Measurements from ENCODE around the gene FAM3D. TPM values are rescaled to one million over a fixed set of nuclear protein-coding genes. Genes with fewer than 3 reads are reported as not detected.

Gene FAM3D
- total RNA-seq, 1 donor from 2014 or later: not detected

DNA sequence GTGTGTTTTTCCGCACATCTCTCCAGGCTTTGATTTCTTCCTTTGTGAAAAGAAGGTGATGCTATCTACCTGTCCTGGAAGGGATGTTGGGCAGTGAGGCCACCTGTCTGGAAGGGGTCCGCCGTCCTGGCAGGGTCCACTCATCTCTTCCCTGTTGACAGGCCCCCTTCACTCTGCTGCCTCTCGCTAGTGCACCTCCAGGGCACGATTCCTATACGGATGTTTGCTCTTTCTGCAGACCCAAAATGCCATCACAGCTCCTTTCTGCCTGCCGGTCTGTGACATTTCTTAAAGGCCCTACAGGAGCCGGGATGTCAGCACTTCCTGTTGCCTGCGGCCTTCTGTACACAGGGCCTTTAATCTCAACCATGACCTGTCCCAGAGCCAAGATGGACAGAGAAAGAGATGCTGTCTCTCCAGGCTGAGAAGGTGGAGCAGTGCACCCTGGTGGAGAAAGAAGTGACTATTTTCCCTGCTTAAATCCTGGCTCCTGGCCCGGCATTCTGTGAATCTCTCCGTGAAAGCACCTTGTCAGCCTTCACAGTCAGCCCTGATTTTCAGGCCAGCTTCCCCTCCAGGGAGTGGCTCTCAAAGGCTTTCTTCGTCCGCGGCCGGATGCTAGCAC is 7.4 kb downstream of the FAM3D start:
- ATAC-seq: peak; percentile 67
- intact Hi-C loops (cut with micrococcal nuclease): no loop called here
- no peak for DNase-seq

GRCh38 chr3:58658508-58658907 is 8.1 kb downstream of the FAM3D start:
- DNase-seq (no peak), ATAC-seq (no peak)
- intact Hi-C loops (cut with micrococcal nuclease): no loop called here

DNA sequence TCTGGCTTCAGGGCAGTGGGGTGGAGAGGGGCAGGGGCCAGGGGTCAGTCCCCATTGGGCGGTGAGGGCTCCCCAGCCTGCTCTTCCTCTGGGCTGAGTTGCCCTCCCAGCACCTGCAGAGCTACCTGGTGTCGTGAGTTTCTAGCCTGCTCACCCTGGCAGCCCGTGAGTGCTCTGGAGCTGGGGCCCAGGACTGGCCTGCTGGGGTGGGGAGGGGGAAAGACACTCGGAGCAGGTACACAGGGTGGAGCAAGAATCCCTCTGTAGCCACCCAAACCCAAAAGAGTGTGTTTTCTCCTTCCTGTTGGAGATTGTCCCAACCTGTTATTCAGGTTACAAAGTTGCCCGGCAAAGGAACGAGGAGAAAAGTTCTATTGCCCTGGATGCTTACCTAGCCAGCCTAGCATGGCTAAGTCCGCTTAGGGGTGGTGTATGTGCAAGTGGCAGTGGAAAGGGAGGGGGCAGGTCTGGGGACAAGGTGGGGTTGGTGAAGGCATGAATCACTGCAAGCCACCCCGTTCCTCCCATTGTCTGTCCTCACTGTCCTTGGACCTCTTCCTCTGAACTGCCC is 8.9 kb downstream of the FAM3D start:
- intact Hi-C loops (cut with micrococcal nuclease): no loop called here
- no peak for ATAC-seq
- DNase-seq: no peak

DNA sequence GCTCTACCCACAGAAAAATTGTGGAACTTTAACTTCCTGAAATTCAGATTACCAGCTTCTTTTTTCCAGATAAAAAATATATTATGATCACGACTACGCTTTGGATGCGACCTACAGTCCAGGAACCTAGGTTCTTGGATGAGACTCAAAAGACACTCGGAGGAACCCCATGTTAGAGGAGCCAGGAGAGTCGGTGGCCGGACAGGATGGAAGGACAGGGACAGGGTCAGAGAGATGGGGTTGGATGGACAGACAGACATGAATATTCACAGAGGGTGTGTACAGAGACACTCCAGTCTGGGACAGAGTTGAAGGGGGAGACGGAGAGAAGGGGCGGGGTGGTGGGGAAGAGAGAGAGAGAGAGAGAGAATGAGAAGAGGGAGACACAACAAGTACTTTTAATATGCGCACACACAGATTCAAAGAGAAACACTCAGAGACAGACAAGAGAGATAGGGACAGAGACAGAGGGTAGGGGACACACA is 9.5 kb downstream of the FAM3D start:
- intact Hi-C loops (cut with micrococcal nuclease): no loop called here
- ATAC-seq: no peak
- DNase-seq: no peak

DNA sequence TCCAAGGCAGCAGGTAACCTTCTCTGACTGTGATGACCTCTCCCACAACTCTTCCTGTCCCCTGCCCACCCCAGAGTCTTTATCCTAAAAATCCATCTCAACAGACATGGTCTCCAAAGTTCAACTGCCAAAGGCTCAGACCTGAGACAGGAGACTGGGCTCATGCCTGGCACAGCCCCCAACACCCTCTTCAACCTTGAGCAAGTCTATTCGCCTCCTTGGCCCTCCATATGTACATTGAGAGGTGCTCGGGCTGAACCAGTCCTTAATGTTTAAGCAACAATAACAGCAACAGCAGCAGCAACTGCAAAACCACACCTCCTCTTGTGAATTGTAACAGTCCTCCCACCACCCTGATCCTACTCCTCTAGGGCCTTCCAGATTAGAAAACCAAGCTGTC is 9.9 kb downstream of the FAM3D start:
- intact Hi-C loops (cut with micrococcal nuclease): no loop called here
- DNase-seq (no peak), ATAC-seq (no peak)

DNA sequence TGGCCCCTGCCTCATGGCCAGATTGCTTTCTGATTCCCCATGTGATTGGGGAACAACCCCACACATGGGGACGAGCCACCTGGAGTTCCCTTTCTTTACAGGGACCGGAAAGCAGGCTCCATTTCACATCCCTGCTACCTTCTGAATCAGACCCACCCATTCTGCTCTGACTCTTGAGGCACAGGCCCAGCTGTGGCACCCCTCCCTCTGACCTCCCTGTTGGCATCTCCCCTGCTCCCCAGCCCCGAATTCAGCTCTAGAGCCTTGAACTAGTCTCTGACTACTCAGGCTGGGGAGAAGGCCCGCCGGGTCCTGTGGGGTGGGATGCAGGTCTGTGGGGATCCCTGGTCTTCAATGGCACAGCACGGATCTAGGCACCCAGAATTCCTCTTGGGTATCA is 12.1 kb downstream of the FAM3D start:
- intact Hi-C loops (cut with micrococcal nuclease): no loop called here
- ATAC-seq: no peak
- DNase-seq: no peak

- DNase-seq (no peak), ATAC-seq (no peak)
- intact Hi-C loops (cut with micrococcal nuclease): no loop called here
Observed at GRCh38 chr3:58652624-58653023, 13.9 kb downstream of the FAM3D start.

DNA sequence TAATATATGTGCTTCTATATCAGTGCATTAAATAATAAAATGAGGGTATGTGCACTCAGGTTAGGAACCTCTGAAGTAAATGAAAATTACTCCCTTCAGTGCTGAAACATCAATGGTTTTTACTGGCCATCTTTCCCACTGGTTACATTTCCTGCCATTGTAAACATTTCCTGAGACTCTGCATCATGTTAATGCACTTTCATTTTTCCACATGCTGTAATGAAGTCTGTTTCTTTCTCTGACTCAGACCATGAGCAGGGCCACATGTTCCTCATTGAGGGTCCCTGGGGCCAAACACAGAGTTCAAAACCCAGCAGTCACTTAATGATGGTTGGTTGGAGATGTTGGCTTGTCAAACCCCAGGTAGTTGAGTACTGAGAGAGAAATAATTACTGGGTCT is 15.3 kb downstream of the FAM3D start:
- DNase-seq (no peak), ATAC-seq (no peak)
- intact Hi-C loops (cut with micrococcal nuclease): no loop called here

GRCh38 chr3:58647381-58648141 is 19.0 kb downstream of the FAM3D start:
- intact Hi-C loops (cut with micrococcal nuclease): no loop called here
- no peak for DNase-seq
- ATAC-seq: no peak

DNA sequence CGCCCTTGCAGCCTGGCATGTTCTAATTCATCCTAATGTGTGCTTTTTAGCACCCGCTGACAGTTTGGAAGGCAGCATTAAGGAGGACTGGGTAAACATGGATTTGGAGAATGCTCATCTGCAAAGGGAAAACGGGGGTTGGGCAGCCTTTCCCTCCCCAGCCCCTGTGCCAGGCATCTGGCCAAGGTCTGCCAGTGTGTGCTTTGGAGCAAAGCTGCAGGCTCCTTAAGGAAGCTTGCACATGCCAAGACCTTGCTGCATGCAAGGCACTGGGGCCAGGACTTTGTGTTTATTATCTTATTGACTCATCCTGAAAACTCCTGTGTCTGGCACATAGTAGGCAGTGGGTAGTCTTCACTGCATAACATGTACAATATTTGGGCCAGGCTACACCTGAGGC is 20.1 kb downstream of the FAM3D start:
- intact Hi-C loops (cut with micrococcal nuclease): no loop called here
- ATAC-seq (no peak), DNase-seq (no peak)

DNA sequence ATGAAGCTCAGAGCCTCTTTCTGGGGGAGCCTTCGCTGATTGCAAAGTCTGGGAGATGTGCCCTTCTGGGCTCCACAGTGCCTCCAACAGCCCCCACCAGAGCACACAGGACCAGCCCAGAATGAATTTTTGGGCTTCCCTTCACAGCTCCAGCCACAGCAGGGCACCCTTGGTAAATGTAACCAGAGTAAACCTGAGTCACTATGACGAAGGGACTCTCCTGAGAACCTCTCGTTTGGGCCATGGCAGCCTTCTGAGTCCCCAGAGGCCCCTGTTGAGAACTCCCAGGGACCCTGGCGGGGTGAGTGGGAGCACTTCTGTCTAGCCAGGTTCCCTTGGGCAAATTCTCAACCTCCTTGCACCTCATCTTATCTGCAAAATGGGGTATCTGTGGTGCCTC is 20.8 kb downstream of the FAM3D start:
- intact Hi-C loops (cut with micrococcal nuclease): no loop called here
- ATAC-seq (no peak), DNase-seq (no peak)

- ATAC-seq (no peak), DNase-seq (no peak)
- intact Hi-C loops (cut with micrococcal nuclease): no loop called here
Observed at GRCh38 chr3:58642846-58643245, 23.7 kb downstream of the FAM3D start.

DNA sequence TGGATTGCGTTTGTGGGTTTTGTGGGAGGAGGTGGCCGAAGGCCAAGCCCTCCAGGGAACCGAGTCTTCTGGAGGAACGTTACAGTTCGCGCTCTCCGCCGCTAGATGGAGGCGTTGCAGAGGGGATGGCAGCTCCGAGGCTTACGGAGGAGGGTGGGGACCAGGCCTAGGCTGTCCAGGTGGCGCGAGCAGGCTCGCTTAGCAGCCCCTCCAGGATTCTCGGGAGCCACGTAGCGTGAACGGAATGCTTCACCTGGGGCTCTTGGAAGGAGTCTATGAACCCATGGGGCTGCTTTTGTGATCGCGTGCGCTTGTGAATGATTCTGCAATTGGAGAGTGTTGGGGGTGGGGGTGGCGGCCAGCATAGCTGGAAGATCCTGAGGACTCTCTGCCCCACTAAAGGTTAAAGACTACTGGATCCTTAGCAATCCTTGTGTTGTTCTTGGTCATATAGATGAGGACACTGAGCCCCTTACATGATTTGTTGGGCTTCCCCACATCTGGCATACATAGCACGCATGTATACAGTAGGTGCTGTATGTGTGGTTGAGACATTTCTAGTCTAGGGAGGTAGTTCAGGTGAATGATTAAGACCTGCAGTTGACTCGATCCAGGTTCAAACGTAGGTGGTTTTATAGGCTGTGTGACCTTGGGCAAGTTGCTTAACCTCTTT is 25.7 kb downstream of the FAM3D start:
- peak; percentile 92 for ATAC-seq
- DNase-seq: peak; percentile 83
- intact Hi-C loops (cut with micrococcal nuclease): no loop called here

- no peak for DNase-seq
- no peak for ATAC-seq
- intact Hi-C loops (cut with micrococcal nuclease): no loop called here
Observed at GRCh38 chr3:58639842-58640241, 26.7 kb downstream of the FAM3D start.

GRCh38 chr3:58639001-58639400 is 27.6 kb downstream of the FAM3D start:
- no peak for DNase-seq
- intact Hi-C loops (cut with micrococcal nuclease): no loop called here
- no peak for ATAC-seq

GRCh38 chr3:58638591-58638990 is 28.0 kb downstream of the FAM3D start:
- ATAC-seq (no peak), DNase-seq (no peak)
- intact Hi-C loops (cut with micrococcal nuclease): no loop called here

- DNase-seq (no peak), ATAC-seq (no peak)
- intact Hi-C loops (cut with micrococcal nuclease): no loop called here
Observed at GRCh38 chr3:58637509-58637908, 29.1 kb downstream of the FAM3D start.

GRCh38 chr3:58635371-58636285 is 30.9 kb downstream of the FAM3D start:
- ATAC-seq (no peak), DNase-seq (no peak)
- intact Hi-C loops (cut with micrococcal nuclease): no loop called here

DNA sequence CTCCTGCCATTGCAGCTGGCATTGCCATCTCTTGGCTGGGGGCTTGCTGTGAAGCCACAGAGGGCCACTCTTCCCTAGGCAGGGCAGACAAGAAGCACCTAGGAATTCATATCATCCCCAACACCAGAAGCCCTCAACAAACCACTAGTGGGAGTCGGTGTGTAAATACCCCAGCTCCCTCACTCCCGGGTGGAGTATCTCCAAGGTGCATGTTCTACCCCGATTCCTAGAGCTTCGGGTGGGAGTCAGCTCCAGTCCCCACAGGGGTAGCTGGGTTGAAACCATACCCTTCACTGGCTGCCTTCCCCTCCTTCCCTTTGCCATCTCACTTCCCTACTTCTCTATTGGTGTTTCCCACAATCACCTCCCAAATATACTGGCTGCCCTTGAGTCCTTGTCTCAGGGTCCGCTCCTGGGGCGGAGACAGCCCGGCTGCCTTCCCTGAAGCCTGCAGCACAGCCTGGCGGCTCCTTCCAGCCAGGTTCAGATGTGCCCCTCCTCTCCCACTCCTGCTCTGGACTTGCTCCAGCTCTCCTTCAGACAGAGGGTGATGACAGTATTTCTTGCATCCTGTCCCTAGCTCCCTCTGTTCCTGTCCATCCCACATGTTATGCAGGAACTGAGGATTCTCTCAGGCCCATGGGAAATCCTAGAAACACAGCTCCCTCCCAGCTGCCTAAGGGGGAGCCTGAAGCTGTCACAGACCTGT is 33.3 kb downstream of the FAM3D start:
- ATAC-seq: no peak
- DNase-seq: no peak
- intact Hi-C loops (cut with micrococcal nuclease): no loop called here

All from left ventricle myocardium superior (tissue), 1 donor.